Measurements from ENCODE around the gene PTPRQ.

GRCh38 chr12:80512781-80513180 lies 68.7 kb downstream of the PTPRQ start:
- TF ChIP-seq CTCF (IDR thresholded peaks at IDR 0.05) (no peak; the same call in 1 of the 2 replicates), ZNF121 (CRISPR knock-in tag; IDR thresholded peaks at IDR 0.05) (no peak), ATF3 (CRISPR knock-in tag; conservative IDR thresholded peaks at IDR 0.05) (no peak), ZNF317 (CRISPR knock-in tag; IDR thresholded peaks at IDR 0.05; ENCODE audit: borderline replicate concordance, low read depth) (no peak), MAX (CRISPR knock-in tag; IDR thresholded peaks at IDR 0.05) (no peak), USF2 (CRISPR knock-in tag; IDR thresholded peaks at IDR 0.05) (no peak), FOXK1 (CRISPR knock-in tag; IDR thresholded peaks at IDR 0.05) (no peak), MYBL2 (CRISPR knock-in tag; IDR thresholded peaks at IDR 0.05) (no peak), ZNF138 (CRISPR knock-in tag; conservative IDR thresholded peaks at IDR 0.05) (no peak), PRDM15 (CRISPR knock-in tag; IDR thresholded peaks at IDR 0.05) (no peak), FOXP4 (CRISPR knock-in tag; IDR thresholded peaks at IDR 0.05) (no peak), MXD4 (CRISPR knock-in tag; IDR thresholded peaks at IDR 0.05; ENCODE audit: borderline replicate concordance) (no peak), FOXP1 (CRISPR knock-in tag; IDR thresholded peaks at IDR 0.05; ENCODE audit: borderline replicate concordance) (no peak)
